Sciatic nerve (tissue), 2 donors: ENCODE data around the gene CNOT10. TPM values are rescaled to one million over a fixed set of nuclear protein-coding genes. Genes with fewer than 3 reads are reported as not detected.
"Not testable (repeated sequence)": the region's sequence is repeated elsewhere in the genome, so short reads cannot be mapped to it uniquely, and the experiment has no call there.

Experiments used
- ATAC-seq: fragments of 200-7000 bp; cut with Tn5 transposase; one replicate; pipeline ENCODE4 v1.9.1; 2020; ENCODE audit warnings: mild to moderate bottlenecking, moderate library complexity
- DNase-seq: peaks from one replicate; pipeline ENCODE4 v3.0.0-alpha.2; 2020; ENCODE audit warnings: low spot score
- intact Hi-C: fragments of 100-400 bp; cut with DNase I; formaldehyde crosslinking; loops from one replicate; pipeline ENCODE4 v1.14.2; 2022
- total RNA-seq: library from RNA; stranded (reverse); fragmentation: NEBNext Ultra II Directional; extraction: Animal tissue kit (Norgen Biotek cat#: 25700); gene quantifications from one replicate; pipeline ENCODE4 v1.2.1, GENCODE V29; 2021
- donor health status: DM: no; HTN: no; CAD: no.
- donor health status: DM: no; HTN: no; CAD: no.

The CNOT10 gene
- total RNA-seq, 1 donor from 2014 or later: 45.3 TPM

GRCh38 chr3:32801440-32801839, 116.5 kb downstream of the CNOT10 start:
- DNase-seq, ATAC-seq, intact Hi-C loops: not testable (repeated sequence)

- DNase-seq: no peak
- intact Hi-C loops: no loop called here
- no peak for ATAC-seq
Observed at GRCh38 chr3:32813180-32813579, 128.2 kb downstream of the CNOT10 start.

GRCh38 chr3:32814361-32814760, 129.4 kb downstream of the CNOT10 start:
- DNase-seq (no peak), ATAC-seq (no peak)
- intact Hi-C loops: no loop called here

GRCh38 chr3:32815841-32816438, 131.0 kb downstream of the CNOT10 start:
- DNase-seq: no peak
- no peak for ATAC-seq
- intact Hi-C loops: no loop called here

GRCh38 chr3:32816439-32817256, 131.7 kb downstream of the CNOT10 start:
- DNase-seq (no peak), ATAC-seq (no peak)
- intact Hi-C loops: no loop called here

- DNase-seq: no peak
- intact Hi-C loops: no loop called here
- ATAC-seq: no peak
Observed at GRCh38 chr3:32817257-32817557, 132.2 kb downstream of the CNOT10 start.

GRCh38 chr3:32817558-32818228, 132.7 kb downstream of the CNOT10 start, which contains the start of gene TRIM71:
Gene TRIM71, plus strand, starts transcription at chr3:32817997. Its CDS starts 84 bp downstream, at chr3:32818081.
- DNase-seq: no peak
- intact Hi-C loops: no loop called here
- ATAC-seq: no peak

- no peak for DNase-seq
- ATAC-seq: no peak
- intact Hi-C loops: no loop called here
Observed at GRCh38 chr3:32818229-32818969, 133.4 kb downstream of the CNOT10 start.

GRCh38 chr3:32818970-32819511, 134.1 kb downstream of the CNOT10 start:
- intact Hi-C loops: no loop called here
- DNase-seq (no peak), ATAC-seq (no peak)

- intact Hi-C loops: no loop called here
- ATAC-seq (no peak), DNase-seq (no peak)
Observed at GRCh38 chr3:32819551-32820348, 134.8 kb downstream of the CNOT10 start.

GRCh38 chr3:32820430-32820829, 135.4 kb downstream of the CNOT10 start:
- intact Hi-C loops: no loop called here
- ATAC-seq (no peak), DNase-seq (no peak)

- ATAC-seq (no peak), DNase-seq (no peak)
- intact Hi-C loops: no loop called here
Observed at GRCh38 chr3:32820971-32821685, 136.1 kb downstream of the CNOT10 start.

GRCh38 chr3:32821686-32822296, 136.8 kb downstream of the CNOT10 start:
- intact Hi-C loops: no loop called here
- no peak for DNase-seq
- ATAC-seq: no peak

GRCh38 chr3:32822609-32823498, 137.9 kb downstream of the CNOT10 start:
- no peak for ATAC-seq
- intact Hi-C loops: no loop called here

More at GRCh38 chr3:32822609-32823498, 137.9 kb downstream of the CNOT10 start:
- DNase-seq: no peak
